ENCODE data around the gene SORCS3.

DNA sequence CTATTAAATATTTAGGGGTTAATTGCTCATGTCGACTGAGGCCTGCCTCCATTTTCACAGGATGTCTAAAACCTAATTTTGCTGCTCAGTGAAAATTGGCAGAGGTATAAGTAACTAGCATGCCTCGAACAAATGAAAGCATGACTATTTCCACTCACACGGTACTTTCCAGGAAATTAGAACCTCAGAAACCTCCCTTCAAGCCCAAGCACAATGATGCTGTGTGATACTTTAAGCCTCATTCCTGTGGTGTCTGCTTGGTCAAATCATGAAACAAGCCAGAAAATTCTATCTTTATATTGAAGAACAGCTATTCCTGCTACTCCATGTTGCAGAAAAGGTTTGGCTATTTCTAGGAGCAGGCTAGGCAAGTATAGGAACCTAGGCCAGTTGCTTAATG lies 203.0 kb downstream of the SORCS3 start:
- TF ChIP-seq CTCF (IDR thresholded peaks at IDR 0.05; ENCODE audit: insufficient read depth, low read length) = no peak
- TF ChIP-seq POLR2AphosphoS5 (IDR thresholded peaks at IDR 0.05; ENCODE audit: low read depth) = no peak
- TF ChIP-seq GABPA (IDR thresholded peaks at IDR 0.05; ENCODE audit: low read depth) = no peak
- TF ChIP-seq, protein P1, sequence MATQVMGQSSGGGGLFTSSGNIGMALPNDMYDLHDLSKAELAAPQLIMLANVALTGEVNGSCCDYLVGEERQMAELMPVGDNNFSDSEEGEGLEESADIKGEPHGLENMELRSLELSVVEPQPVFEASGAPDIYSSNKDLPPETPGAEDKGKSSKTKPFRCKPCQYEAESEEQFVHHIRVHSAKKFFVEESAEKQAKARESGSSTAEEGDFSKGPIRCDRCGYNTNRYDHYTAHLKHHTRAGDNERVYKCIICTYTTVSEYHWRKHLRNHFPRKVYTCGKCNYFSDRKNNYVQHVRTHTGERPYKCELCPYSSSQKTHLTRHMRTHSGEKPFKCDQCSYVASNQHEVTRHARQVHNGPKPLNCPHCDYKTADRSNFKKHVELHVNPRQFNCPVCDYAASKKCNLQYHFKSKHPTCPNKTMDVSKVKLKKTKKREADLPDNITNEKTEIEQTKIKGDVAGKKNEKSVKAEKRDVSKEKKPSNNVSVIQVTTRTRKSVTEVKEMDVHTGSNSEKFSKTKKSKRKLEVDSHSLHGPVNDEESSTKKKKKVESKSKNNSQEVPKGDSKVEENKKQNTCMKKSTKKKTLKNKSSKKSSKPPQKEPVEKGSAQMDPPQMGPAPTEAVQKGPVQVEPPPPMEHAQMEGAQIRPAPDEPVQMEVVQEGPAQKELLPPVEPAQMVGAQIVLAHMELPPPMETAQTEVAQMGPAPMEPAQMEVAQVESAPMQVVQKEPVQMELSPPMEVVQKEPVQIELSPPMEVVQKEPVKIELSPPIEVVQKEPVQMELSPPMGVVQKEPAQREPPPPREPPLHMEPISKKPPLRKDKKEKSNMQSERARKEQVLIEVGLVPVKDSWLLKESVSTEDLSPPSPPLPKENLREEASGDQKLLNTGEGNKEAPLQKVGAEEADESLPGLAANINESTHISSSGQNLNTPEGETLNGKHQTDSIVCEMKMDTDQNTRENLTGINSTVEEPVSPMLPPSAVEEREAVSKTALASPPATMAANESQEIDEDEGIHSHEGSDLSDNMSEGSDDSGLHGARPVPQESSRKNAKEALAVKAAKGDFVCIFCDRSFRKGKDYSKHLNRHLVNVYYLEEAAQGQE (IDR thresholded peaks at IDR 0.05; ENCODE audit: insufficient replicate concordance, low read depth) = no peak

All from HL-60 (cell line).